DOHH2 (cell line): ENCODE results near the gene FTSJ3.

Experiments used
- H3F3A ChIP-seq: fragments of 200-600 bp; sonication (generic), shearing (Covaris generic); 2 replicates; pipeline ENCODE4 v1.6.0; 2016; ENCODE audit warnings: antibody characterized with exemption, mild to moderate bottlenecking; ENCODE audit not compliant: control insufficient read depth, insufficient read depth
- H3K27ac ChIP-seq: fragments of 200-600 bp; sonication (generic); 2 replicates; pipeline ENCODE4 v1.5.1; 2014; ENCODE audit warnings: low read depth, mild to moderate bottlenecking, low read length, moderate library complexity
- H3K27me3 ChIP-seq: fragments of 200-600 bp; sonication (generic); 2 replicates; pipeline ENCODE4 v1.6.1; 2014; ENCODE audit warnings: mild to moderate bottlenecking, low read length, mixed read lengths; ENCODE audit not compliant: control insufficient read depth
- H3K36me3 ChIP-seq: fragments of 200-600 bp; sonication (generic); 2 replicates; pipeline ENCODE4 v1.6.1; 2014; ENCODE audit warnings: mild to moderate bottlenecking, low read length, moderate library complexity, mixed read lengths; ENCODE audit not compliant: control insufficient read depth
- H3K4me1 ChIP-seq: fragments of 200-600 bp; sonication (generic); 2 replicates; pipeline ENCODE4 v1.6.1; 2014; ENCODE audit warnings: mild to moderate bottlenecking, low read length, mixed read lengths; ENCODE audit not compliant: control insufficient read depth
- H3K4me2 ChIP-seq: fragments of 200-600 bp; sonication (generic); 2 replicates; pipeline ENCODE4 v1.6.0; 2014; ENCODE audit warnings: mild to moderate bottlenecking, low read length, moderate library complexity
- H3K4me3 ChIP-seq: fragments of 200-600 bp; sonication (generic); 2 replicates; pipeline ENCODE4 v1.5.1; 2014; ENCODE audit warnings: mild to moderate bottlenecking, low read length, mixed read lengths
- H3K79me2 ChIP-seq: fragments of 200-600 bp; sonication (generic); 2 replicates; pipeline ENCODE4 v1.6.1; 2014; ENCODE audit warnings: mild to moderate bottlenecking, low read length, mixed read lengths; ENCODE audit not compliant: control insufficient read depth
- H3K9me2 ChIP-seq: fragments of 200-600 bp; sonication (generic); replicated peaks from 2 replicates; pipeline ENCODE4 v1.6.1; 2014; ENCODE audit warnings: mild to moderate bottlenecking, low read length, mixed read lengths; ENCODE audit not compliant: control insufficient read depth
- H3K9me3 ChIP-seq: fragments of 200-600 bp; sonication (generic); 2 replicates; pipeline ENCODE4 v1.6.1; 2014; ENCODE audit warnings: antibody characterized with exemption, low read length, mixed read lengths; ENCODE audit not compliant: control insufficient read depth, insufficient read depth
- H4K20me1 ChIP-seq: fragments of 200-600 bp; sonication (generic); 2 replicates; pipeline ENCODE4 v1.6.0; 2014; ENCODE audit warnings: low read depth, mild to moderate bottlenecking, antibody characterized with exemption, low read length, moderate library complexity; ENCODE audit not compliant: control insufficient read depth, insufficient read depth
- CTCF ChIP-seq: fragments of 200-600 bp; sonication (generic); IDR thresholded peaks from one replicate; pipeline ENCODE4 v1.5.1; 2014; ENCODE audit warnings: antibody characterized with exemption, mild to moderate bottlenecking, low read depth, low read length; ENCODE audit not compliant: poor library complexity, severe bottlenecking
- EZH2phosphoT487 ChIP-seq: fragments of 200-600 bp; sonication (generic); IDR thresholded peaks from 2 replicates; pipeline ENCODE4 v1.6.1; 2017; ENCODE audit warnings: borderline replicate concordance, mild to moderate bottlenecking, antibody characterized with exemption, low read length, moderate library complexity, mixed read lengths

Gene FTSJ3

DNA sequence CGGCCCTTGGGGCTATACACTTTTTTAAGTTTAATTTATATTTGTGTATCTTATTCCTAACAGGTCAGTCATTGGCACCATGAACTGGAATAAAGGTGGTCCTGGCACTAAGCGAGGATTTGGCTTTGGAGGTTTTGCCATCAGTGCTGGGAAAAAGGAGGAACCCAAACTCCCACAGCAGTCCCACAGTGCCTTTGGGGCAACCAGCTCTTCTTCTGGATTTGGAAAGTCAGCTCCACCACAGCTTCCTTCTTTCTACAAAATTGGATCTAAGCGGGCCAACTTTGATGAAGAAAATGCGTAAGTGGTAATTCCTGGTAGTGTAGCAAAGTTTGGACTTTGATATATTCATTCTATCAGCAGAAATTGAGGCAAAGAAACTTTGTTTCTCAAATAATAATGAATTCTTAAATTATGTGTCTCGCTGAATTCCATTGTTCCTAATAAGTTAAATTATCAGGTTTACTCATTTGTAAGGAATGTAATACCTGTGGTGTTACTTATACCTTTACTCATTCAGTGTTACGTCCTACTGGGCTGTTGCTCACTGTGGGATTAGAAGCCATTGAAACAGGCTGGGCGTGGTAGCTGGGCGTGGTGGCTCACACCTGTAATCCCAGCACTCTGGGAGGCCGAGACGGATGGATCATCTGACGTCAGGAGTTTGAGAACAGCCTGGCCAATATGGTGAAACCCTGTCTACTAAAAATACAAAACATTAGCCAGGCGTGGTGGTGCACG lies 40.3 kb downstream of the FTSJ3 start:
- peaks cover 18% of the 10 kb centered on the region for H4K20me1 ChIP-seq
- peaks cover 3% of the 10 kb centered on the region for H3K4me1 ChIP-seq
- 0 out of 2 replicates have a peak, but pooled peaks cover 5% of the 10 kb centered on the region for H3F3A ChIP-seq
- no peak overlapping the region for H3K4me3 ChIP-seq
- H3K36me3 ChIP-seq: peaks cover 97% of the 10 kb centered on the region
- no peaks in the 10 kb centered on the region for H3K9me3 ChIP-seq
- H3K79me2 ChIP-seq: peaks cover 96% of the 10 kb centered on the region
- no peaks in the 10 kb centered on the region for H3K27me3 ChIP-seq
- H3K4me2 ChIP-seq: no peak overlapping the region
- no peaks in the 10 kb centered on the region for H3K9me2 ChIP-seq
- TF ChIP-seq CTCF (no peak), EZH2phosphoT487 (no peak)
- no peak overlapping the region for H3K27ac ChIP-seq

DNA sequence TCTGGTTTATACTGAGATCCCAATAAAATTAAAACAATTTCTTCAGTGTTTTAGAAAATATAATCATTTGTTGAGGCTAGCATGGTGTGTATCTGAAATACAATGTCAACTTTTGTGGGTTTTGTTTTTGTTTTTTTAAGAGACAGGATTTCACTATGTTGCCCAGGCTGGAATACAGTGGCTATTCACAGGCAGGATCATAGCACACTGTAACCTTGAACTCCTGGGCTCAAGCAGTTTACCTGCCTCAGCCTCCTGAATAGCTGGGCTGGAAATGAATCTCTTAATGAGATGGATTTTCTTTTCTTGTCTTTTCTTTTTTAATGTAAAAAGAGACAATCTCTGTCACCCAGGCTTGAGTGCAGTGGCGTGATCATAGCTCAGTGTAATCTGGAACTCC lies 41.3 kb downstream of the FTSJ3 start:
- Histone ChIP-seq H3F3A (0 out of 2 replicates have a peak, but pooled peaks cover 5% of the 10 kb centered on the region), H3K9me2 (no peaks in the 10 kb centered on the region), H3K4me1 (peaks cover 9% of the 10 kb centered on the region), H3K36me3 (peaks cover 94% of the 10 kb centered on the region), H3K27me3 (no peaks in the 10 kb centered on the region), H3K4me2 (no peak overlapping the region), H3K4me3 (no peak overlapping the region), H4K20me1 (peaks cover 18% of the 10 kb centered on the region), H3K27ac (no peak overlapping the region), H3K79me2 (peaks cover 95% of the 10 kb centered on the region), H3K9me3 (no peaks in the 10 kb centered on the region)
- no peak for TF ChIP-seq EZH2phosphoT487
- no peak for TF ChIP-seq CTCF

- Histone ChIP-seq H3K79me2 (peaks cover 97% of the 10 kb centered on the region), H3K4me2 (no peak overlapping the region), H3K9me2 (no peaks in the 10 kb centered on the region), H3K4me3 (no peak overlapping the region), H3K27me3 (no peaks in the 10 kb centered on the region), H3K4me1 (peaks cover 10% of the 10 kb centered on the region), H4K20me1 (peaks cover 18% of the 10 kb centered on the region), H3K9me3 (no peaks in the 10 kb centered on the region), H3K27ac (no peak overlapping the region), H3K36me3 (peaks cover 94% of the 10 kb centered on the region), H3F3A (0 out of 2 replicates have a peak, but pooled peaks cover 3% of the 10 kb centered on the region)
- TF ChIP-seq CTCF: no peak
- TF ChIP-seq EZH2phosphoT487: no peak
Observed at GRCh38 chr17:63785556-63785955, 41.9 kb downstream of the FTSJ3 start.
